A549 (cell line): ENCODE results near the gene UBE3B. TPM values are rescaled to one million over a fixed set of nuclear protein-coding genes. Genes with fewer than 3 reads are reported as not detected.

ENCODE experiments used
- ATAC-seq, 2 experiments: fragments of 200-7000 bp in 1 of 2; fragments of >200 bp in 1 of 2; cut with Nextera tagmentation in 1 of 2; cut with Tn5 transposase in 1 of 2; 3 replicates each; pipeline versions ENCODE4 v1.8.0 to v1.9.1; 2018 to 2020; ENCODE audit warnings: mild to moderate bottlenecking in 1 of 2, moderate library complexity in 1 of 2
- CTCF ChIA-PET: fragments of 300-600 bp; sonication (Branson Sonifier 250); formaldehyde crosslinking; extraction: SDS; loops from one replicate; lab custom pipeline; 2021; ENCODE audit warnings: antibody characterized with exemption, inconsistent platforms; lab: Yijun Ruan, JAX
- POLR2A ChIA-PET: fragments of 350-600 bp; formaldehyde crosslinking; extraction: SDS; loops from one replicate; lab custom pipeline; 2021; ENCODE audit warnings: antibody characterized with exemption, inconsistent platforms; lab: Yijun Ruan, JAX
- DNase-seq, 2 experiments: peaks; one replicate each; pipeline versions ENCODE4 v3.0.0 to v3.0.0-alpha.2; 2011 to 2016; ENCODE audit warnings: low read depth in 1 of 2, low spot score in 1 of 2
- FAIRE-seq: peaks from 2 replicates; lab custom pipeline; 2011; peaks lifted over from hg19 to GRCh38; lab: Jason Lieb, UNC
- H3K27ac ChIP-seq, 2 experiments: fragments of >200 bp; sonication (Bioruptor Twin); formaldehyde crosslinking; 3 replicates each; pipeline ENCODE4 v1.5.1; 2016 to 2017
- H3K4me1 ChIP-seq: fragments of >200 bp; sonication (Bioruptor Twin); formaldehyde crosslinking; 3 replicates; pipeline ENCODE4 v1.6.1; 2016
- H3K4me2 ChIP-seq: fragments of >200 bp; sonication (Bioruptor Twin); formaldehyde crosslinking; 3 replicates; pipeline ENCODE4 v1.6.1; 2016
- H3K4me3 ChIP-seq: fragments of >200 bp; sonication (Bioruptor Twin); formaldehyde crosslinking; 3 replicates; pipeline ENCODE4 v1.5.1; 2016
- H3K9me3 ChIP-seq: fragments of >200 bp; sonication (Bioruptor Twin); formaldehyde crosslinking; 3 replicates; pipeline ENCODE4 v1.6.1; 2016
- BHLHE40 ChIP-seq: IDR thresholded peaks from 2 replicates; pipeline ENCODE4 v1.6.1; 2012; ENCODE audit warnings: low read depth, low read length, inconsistent platforms
- CBX2 ChIP-seq: fragments of 200-600 bp; sonication (generic); IDR thresholded peaks from 2 replicates; pipeline ENCODE4 v1.6.1; 2016; ENCODE audit warnings: low read depth, mild to moderate bottlenecking, borderline replicate concordance
- CBX8 ChIP-seq: fragments of 200-600 bp; sonication (generic); IDR thresholded peaks from 2 replicates; pipeline ENCODE4 v1.6.1; 2016
- CEBPB ChIP-seq, 2 experiments: fragments of >200 bp in 1 of 2; sonication (Bioruptor Twin) in 1 of 2; formaldehyde crosslinking in 1 of 2; IDR thresholded peaks; 2 replicates each; pipeline ENCODE4 v1.6.1; 2012 to 2016
- CHD2 ChIP-seq: fragments of 150-350 bp; IDR thresholded peaks from 2 replicates; pipeline ENCODE4 v1.6.1; 2014; ENCODE audit warnings: low read length; ENCODE audit not compliant: partially characterized antibody
- EHMT2 ChIP-seq: fragments of 200-600 bp; sonication (generic); IDR thresholded peaks from 2 replicates; pipeline ENCODE4 v1.6.1; 2016; ENCODE audit warnings: antibody characterized with exemption, low read depth, mild to moderate bottlenecking, moderate library complexity
- FOSL2 ChIP-seq, 2 experiments: fragments of 450-650 bp in 1 of 2; fragments of >200 bp in 1 of 2; sonication (Bioruptor Twin) in 1 of 2; formaldehyde crosslinking; IDR thresholded peaks; 2 replicates each; pipeline versions ENCODE4 v1.5.0 to v1.6.1; 2016 to 2020; ENCODE audit warnings: mild to moderate bottlenecking in 1 of 2, moderate library complexity in 1 of 2
- GATA3 ChIP-seq: IDR thresholded peaks from 2 replicates; pipeline ENCODE4 v1.6.1; 2012; ENCODE audit warnings: borderline replicate concordance
- HDAC2 ChIP-seq: fragments of 200-600 bp; sonication (generic); IDR thresholded peaks from 2 replicates; pipeline ENCODE4 v1.6.1; 2016
- HEYL ChIP-seq: fragments of 250-450 bp; sonication (Bioruptor Pico); IDR thresholded peaks from 2 replicates; pipeline ENCODE4 v1.8.0; 2021; ENCODE audit warnings: mild to moderate bottlenecking, moderate library complexity
- HOXA7 ChIP-seq: fragments of 250-450 bp; sonication (Bioruptor Pico); IDR thresholded peaks from 2 replicates; pipeline ENCODE4 v1.5.0; 2020; ENCODE audit warnings: mild to moderate bottlenecking, moderate library complexity
- HOXB5 ChIP-seq: fragments of 250-450 bp; sonication (Bioruptor Pico); IDR thresholded peaks from 2 replicates; pipeline ENCODE4 v1.5.0; 2020; ENCODE audit warnings: mild to moderate bottlenecking, moderate library complexity
- JUNB ChIP-seq: fragments of >200 bp; sonication (Bioruptor Twin); formaldehyde crosslinking; IDR thresholded peaks from 2 replicates; pipeline ENCODE4 v1.6.1; 2016
- KDM5A ChIP-seq: fragments of 200-600 bp; sonication (generic); IDR thresholded peaks from 2 replicates; pipeline ENCODE4 v1.6.1; 2016; ENCODE audit warnings: antibody characterized with exemption, mild to moderate bottlenecking
- MAFK ChIP-seq: fragments of 450-650 bp; IDR thresholded peaks from 2 replicates; pipeline ENCODE4 v1.6.1; 2014; ENCODE audit not compliant: partially characterized antibody
- MAZ ChIP-seq: fragments of 150-350 bp; IDR thresholded peaks from 2 replicates; pipeline ENCODE4 v1.6.1; 2014; ENCODE audit warnings: antibody characterized with exemption, low read depth, low read length, borderline replicate concordance
- NFE2L2 ChIP-seq: fragments of 150-350 bp; conservative IDR thresholded peaks from 2 replicates; pipeline ENCODE4 v1.6.1; 2014; ENCODE audit warnings: low read length
- NR3C1 ChIP-seq: fragments of >200 bp; sonication (Bioruptor Twin); formaldehyde crosslinking; IDR thresholded peaks from 3 replicates; pipeline ENCODE4 v1.6.1; 2017
- POLR2A ChIP-seq: IDR thresholded peaks from 2 replicates; pipeline ENCODE4 v1.6.1; 2012; ENCODE audit warnings: mild to moderate bottlenecking, low read length
- POLR2AphosphoS2 ChIP-seq: conservative IDR thresholded peaks from 2 replicates; pipeline ENCODE4 v1.6.1; 2012; ENCODE audit warnings: low read length, improper control_type of control experiment, inconsistent platforms
- RARB ChIP-seq: fragments of 250-450 bp; sonication (Bioruptor Pico); IDR thresholded peaks from 2 replicates; pipeline ENCODE4 v1.8.0; 2021; ENCODE audit warnings: mild to moderate bottlenecking, moderate library complexity
- RCOR1 ChIP-seq: fragments of 150-350 bp; IDR thresholded peaks from 2 replicates; pipeline ENCODE4 v1.6.1; 2014; ENCODE audit warnings: antibody characterized with exemption, low read length, low read depth
- RNF2 ChIP-seq: fragments of 200-600 bp; sonication (generic); IDR thresholded peaks from 2 replicates; pipeline ENCODE4 v1.6.1; 2016; ENCODE audit warnings: low read depth, mild to moderate bottlenecking, antibody characterized with exemption, moderate library complexity, borderline replicate concordance
- TP53 ChIP-seq: fragments of 250-450 bp; sonication (Bioruptor Pico); IDR thresholded peaks from 2 replicates; pipeline ENCODE4 v1.5.0; 2021; ENCODE audit warnings: mild to moderate bottlenecking, moderate library complexity
- ZC3H11A ChIP-seq: fragments of 450-650 bp; IDR thresholded peaks from 2 replicates; pipeline ENCODE4 v1.6.1; 2014; ENCODE audit warnings: antibody characterized with exemption, mild to moderate bottlenecking
- ZFP36 ChIP-seq: fragments of 450-650 bp; IDR thresholded peaks from 2 replicates; pipeline ENCODE4 v1.6.1; 2014; ENCODE audit warnings: borderline replicate concordance; ENCODE audit not compliant: partially characterized antibody
- ZNF302 ChIP-seq: fragments of 250-450 bp; sonication (Bioruptor Pico); IDR thresholded peaks from 2 replicates; pipeline ENCODE4 v1.9.0; 2021; ENCODE audit warnings: inconsistent platforms, mild to moderate bottlenecking, moderate library complexity
- ZSCAN20 ChIP-seq: fragments of 250-450 bp; sonication (Bioruptor Pico); IDR thresholded peaks from 2 replicates; pipeline ENCODE4 v1.8.0; 2022; ENCODE audit warnings: mild to moderate bottlenecking, moderate library complexity
- WGBS: methylation state at CpG from one replicate; pipeline ENCODE4 v1.1.6; 2017; ENCODE audit errors: missing lambda C conversion rate; 5-methylcytosine and 5-hydroxymethylcytosine counted together
- polyA plus RNA-seq, 4 experiments: library from polyadenylated mRNA; depleted of rRNA in 3 of 4; stranded (reverse); fragments of >200 nt; fragmentation: RNase III in 1 of 4; extraction: RNeasy Plus Mini Kit Qiagen cat#74134 plus additional on column Dnase treatment in 1 of 4; gene quantifications; 2 replicates in 3 of 4; 3 replicates in 1 of 4; pipeline ENCODE4 v1.2.3, GENCODE V29; 2011 to 2017
- TF ChIP-seq, protein P1 (sequence below): IDR thresholded peaks from 2 replicates; pipeline ENCODE4 v1.6.1; 2012
- TF ChIP-seq, protein P2 (sequence below): IDR thresholded peaks from 2 replicates; pipeline ENCODE4 v1.6.1; 2012
- TF ChIP-seq, protein P3 (sequence below): fragments of >200 bp; sonication (Bioruptor Twin); formaldehyde crosslinking; IDR thresholded peaks from 3 replicates; pipeline ENCODE4 v1.6.1; 2016
- TF ChIP-seq, protein P4 (sequence below): IDR thresholded peaks from 2 replicates; pipeline ENCODE4 v1.6.1; 2012; ENCODE audit warnings: low read depth, borderline replicate concordance
- TF ChIP-seq, protein P5 (sequence below): fragments of 150-350 bp; IDR thresholded peaks from 2 replicates; pipeline ENCODE4 v1.6.1; 2014; ENCODE audit warnings: low read depth, mild to moderate bottlenecking, low read length
- TF ChIP-seq, protein P6 (sequence below): fragments of >200 bp; sonication (Bioruptor Twin); formaldehyde crosslinking; IDR thresholded peaks from 2 replicates; pipeline ENCODE4 v1.6.1; 2016

Gene UBE3B
- polyA plus RNA-seq, 2 of the 4 experiments (the other 2 are of a cell fraction): 14.0 to 38.0 TPM

DNA sequence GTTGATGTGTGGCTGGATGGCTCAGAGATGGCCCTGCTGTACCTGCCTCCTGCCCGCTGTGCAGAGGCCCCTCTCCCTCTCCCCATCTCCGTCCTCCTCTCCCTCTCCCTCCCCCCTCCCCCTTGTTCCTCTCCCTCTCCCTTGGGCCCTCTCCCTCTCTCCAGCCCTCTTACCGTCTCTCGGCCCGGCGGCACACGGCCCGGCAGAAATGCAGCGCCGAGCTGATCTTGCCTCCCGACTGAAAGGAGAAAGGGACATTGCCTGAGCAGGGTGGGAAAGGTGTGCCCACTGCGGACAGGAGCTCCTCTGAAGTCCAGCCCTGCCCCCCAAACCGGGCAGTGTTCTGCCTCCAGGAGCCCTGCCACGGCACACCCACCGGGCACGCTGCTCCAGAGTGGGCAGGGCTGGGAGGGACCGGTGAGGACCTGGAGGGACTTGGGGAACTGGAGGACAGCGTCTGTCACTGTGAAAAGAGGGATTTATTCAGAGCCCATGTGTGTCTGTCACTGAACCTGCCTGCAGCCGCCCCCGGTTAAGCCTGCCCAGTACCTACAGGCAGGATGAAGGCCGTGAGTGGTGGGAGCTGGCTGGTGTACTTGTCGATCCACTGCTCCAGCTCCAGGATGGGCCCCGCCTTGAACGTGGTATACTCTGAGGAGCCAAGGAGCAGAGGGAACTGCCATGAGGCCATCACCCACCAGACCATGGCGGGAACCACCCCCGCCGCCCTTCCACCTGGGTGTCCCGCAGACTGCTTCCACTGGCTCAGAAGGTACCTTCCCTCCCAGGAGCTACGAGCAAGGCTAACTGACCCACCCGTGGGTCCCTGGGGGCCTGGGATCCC is 83.7 kb downstream of the UBE3B start:
- FAIRE-seq: no peak
- no peak overlapping the region for H3K4me2 ChIP-seq
- TF ChIP-seq NR3C1: no peak
- no peak for TF ChIP-seq FOSL2 (IDR thresholded peaks at IDR 0.05)
- TF ChIP-seq FOSL2 (CRISPR knock-in tag; IDR thresholded peaks at IDR 0.05): no peak
- no peak for TF ChIP-seq CBX8
- no peak for TF ChIP-seq TP53
- TF ChIP-seq ZSCAN20 (CRISPR knock-in tag): no peak
- no peak for TF ChIP-seq CEBPB (IDR thresholded peaks at IDR 0.05)
- TF ChIP-seq POLR2A: no peak
- TF ChIP-seq NFE2L2: no peak
- TF ChIP-seq POLR2AphosphoS2: no peak
- TF ChIP-seq, protein P1, sequence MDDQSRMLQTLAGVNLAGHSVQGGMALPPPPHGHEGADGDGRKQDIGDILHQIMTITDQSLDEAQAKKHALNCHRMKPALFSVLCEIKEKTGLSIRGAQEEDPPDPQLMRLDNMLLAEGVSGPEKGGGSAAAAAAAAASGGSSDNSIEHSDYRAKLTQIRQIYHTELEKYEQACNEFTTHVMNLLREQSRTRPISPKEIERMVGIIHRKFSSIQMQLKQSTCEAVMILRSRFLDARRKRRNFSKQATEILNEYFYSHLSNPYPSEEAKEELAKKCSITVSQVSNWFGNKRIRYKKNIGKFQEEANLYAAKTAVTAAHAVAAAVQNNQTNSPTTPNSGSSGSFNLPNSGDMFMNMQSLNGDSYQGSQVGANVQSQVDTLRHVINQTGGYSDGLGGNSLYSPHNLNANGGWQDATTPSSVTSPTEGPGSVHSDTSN: no peak
- no peak for TF ChIP-seq JUNB
- TF ChIP-seq KDM5A: no peak
- no peak for TF ChIP-seq HOXB5 (CRISPR knock-in tag)
- no peak for TF ChIP-seq HDAC2
- TF ChIP-seq MAFK: no peak
- TF ChIP-seq GATA3: no peak
- TF ChIP-seq ZNF302 (CRISPR knock-in tag): no peak
- TF ChIP-seq ZC3H11A: no peak
- no peak for TF ChIP-seq HOXA7 (CRISPR knock-in tag)
- WGBS: 91% methylated on average over 30 of the region's 30 CpGs
- no peak for DNase-seq
- H3K4me3 ChIP-seq: no peak overlapping the region
- no peak for ATAC-seq
- no peaks in the 10 kb centered on the region for H3K4me1 ChIP-seq
- ChIA-PET CTCF (interaction anchor here (0.6 to 1.6 kb wide), 3 partner anchors 37 to 681 kb away, joined by 3 to 7 read pairs (median 6); no protein-coding TSS in a partner anchor), POLR2A (no interaction called here)
- peaks cover 4% of the 10 kb centered on the region; the same call in 2 of the 3 replicates for H3K9me3 ChIP-seq
- no peak overlapping the region for H3K27ac ChIP-seq

DNA sequence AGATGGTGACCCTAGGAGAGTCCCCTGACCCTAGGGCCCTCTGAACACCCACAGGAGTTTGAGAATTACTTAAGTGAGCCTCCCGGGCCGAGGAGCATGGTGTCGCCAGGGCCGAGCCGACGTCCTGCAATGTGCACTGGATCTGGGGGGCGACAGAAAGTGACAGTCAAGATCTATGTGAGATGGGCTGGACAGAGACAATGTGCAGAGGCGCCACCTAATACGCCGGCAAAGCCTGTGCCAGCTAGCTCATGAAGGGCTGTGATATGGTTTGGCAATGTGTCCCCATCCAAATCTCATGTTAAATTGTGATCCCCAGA is 84.2 kb downstream of the UBE3B start:
- CTCF ChIA-PET: interaction anchor here (1.1 kb wide), 1 partner anchor 37 kb away, joined by 6 read pairs; no protein-coding TSS in a partner anchor
- H3K4me3 ChIP-seq: no peak overlapping the region
- no peak overlapping the region for H3K27ac ChIP-seq
- no peaks in the 10 kb centered on the region for H3K4me1 ChIP-seq
- no peak overlapping the region for H3K4me2 ChIP-seq
- H3K9me3 ChIP-seq: peaks cover 4% of the 10 kb centered on the region; the same call in 2 of the 3 replicates
- no peak for ATAC-seq
- 91% methylated on average over 10 of the region's 10 CpGs for WGBS
- no peak for FAIRE-seq
- POLR2A ChIA-PET: no interaction called here
- DNase-seq: no peak
- TF ChIP-seq HOXA7 (CRISPR knock-in tag) (no peak), TP53 (no peak), BHLHE40 (no peak), MAZ (no peak), CBX2 (no peak), ZFP36 (no peak), HEYL (no peak), RARB (no peak), RNF2 (no peak), CBX8 (no peak), CEBPB (IDR thresholded peaks at IDR 0.05) (no peak), EHMT2 (no peak), CHD2 (no peak), GATA3 (no peak), RCOR1 (no peak)
- TF ChIP-seq, protein P2, sequence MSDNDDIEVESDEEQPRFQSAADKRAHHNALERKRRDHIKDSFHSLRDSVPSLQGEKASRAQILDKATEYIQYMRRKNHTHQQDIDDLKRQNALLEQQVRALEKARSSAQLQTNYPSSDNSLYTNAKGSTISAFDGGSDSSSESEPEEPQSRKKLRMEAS: no peak
- TF ChIP-seq, protein P3, sequence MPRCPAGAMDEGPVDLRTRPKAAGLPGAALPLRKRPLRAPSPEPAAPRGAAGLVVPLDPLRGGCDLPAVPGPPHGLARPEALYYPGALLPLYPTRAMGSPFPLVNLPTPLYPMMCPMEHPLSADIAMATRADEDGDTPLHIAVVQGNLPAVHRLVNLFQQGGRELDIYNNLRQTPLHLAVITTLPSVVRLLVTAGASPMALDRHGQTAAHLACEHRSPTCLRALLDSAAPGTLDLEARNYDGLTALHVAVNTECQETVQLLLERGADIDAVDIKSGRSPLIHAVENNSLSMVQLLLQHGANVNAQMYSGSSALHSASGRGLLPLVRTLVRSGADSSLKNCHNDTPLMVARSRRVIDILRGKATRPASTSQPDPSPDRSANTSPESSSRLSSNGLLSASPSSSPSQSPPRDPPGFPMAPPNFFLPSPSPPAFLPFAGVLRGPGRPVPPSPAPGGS: no peak
- TF ChIP-seq, protein P4, sequence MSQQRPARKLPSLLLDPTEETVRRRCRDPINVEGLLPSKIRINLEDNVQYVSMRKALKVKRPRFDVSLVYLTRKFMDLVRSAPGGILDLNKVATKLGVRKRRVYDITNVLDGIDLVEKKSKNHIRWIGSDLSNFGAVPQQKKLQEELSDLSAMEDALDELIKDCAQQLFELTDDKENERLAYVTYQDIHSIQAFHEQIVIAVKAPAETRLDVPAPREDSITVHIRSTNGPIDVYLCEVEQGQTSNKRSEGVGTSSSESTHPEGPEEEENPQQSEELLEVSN: no peak
- TF ChIP-seq, protein P5, sequence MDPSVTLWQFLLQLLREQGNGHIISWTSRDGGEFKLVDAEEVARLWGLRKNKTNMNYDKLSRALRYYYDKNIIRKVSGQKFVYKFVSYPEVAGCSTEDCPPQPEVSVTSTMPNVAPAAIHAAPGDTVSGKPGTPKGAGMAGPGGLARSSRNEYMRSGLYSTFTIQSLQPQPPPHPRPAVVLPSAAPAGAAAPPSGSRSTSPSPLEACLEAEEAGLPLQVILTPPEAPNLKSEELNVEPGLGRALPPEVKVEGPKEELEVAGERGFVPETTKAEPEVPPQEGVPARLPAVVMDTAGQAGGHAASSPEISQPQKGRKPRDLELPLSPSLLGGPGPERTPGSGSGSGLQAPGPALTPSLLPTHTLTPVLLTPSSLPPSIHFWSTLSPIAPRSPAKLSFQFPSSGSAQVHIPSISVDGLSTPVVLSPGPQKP: no peak
- TF ChIP-seq, protein P6, sequence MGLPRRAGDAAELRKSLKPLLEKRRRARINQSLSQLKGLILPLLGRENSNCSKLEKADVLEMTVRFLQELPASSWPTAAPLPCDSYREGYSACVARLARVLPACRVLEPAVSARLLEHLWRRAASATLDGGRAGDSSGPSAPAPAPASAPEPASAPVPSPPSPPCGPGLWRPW: no peak
